Adrenal gland (tissue), 12 donors: ENCODE results near the gene APMAP. TPM values are rescaled to one million over a fixed set of nuclear protein-coding genes. Genes with fewer than 3 reads are reported as not detected.

Experiments
- polyA plus RNA-seq, 3 donors: library from polyadenylated mRNA; stranded (reverse); fragments of 200-250 nt in 2 of 3; fragments of 350-450 nt in 1 of 3; fragmentation: Illumina TruSeq in 1 of 3; extraction: RNeasy Lipid Tissue Mini Kit (QIAGEN cat#74804) in 1 of 3; gene quantifications; one replicate each; pipeline ENCODE4 v1.2.3, GENCODE V29; 2013 to 2014
- small RNA-seq, 2 donors: library from RNA; depleted of rRNA; stranded (forward); fragments of <200 nt; gene quantifications; one replicate each; pipeline ENCODE3, GENCODE V24; 2016
- total RNA-seq, 9 donors: library from RNA; depleted of rRNA in 4 of 9; stranded (reverse); fragments of >200 nt in 4 of 9; fragments of 120-200 nt in 1 of 9; fragmentation: NEBNext Ultra II Directional in 1 of 9; extraction: Animal tissue kit (Norgen Biotek cat#: 25700) in 1 of 9; gene quantifications; one replicate each; pipeline versions ENCODE4 v1.1.0 to v1.2.4, GENCODE V29; 2013 to 2023
- donor health status: healthy with polysubstance abuse.
- donor health status: Bipolar disorder and iron deficiency.
- donor health status: DM: yes; HTN: yes; CAD: no.
- donor health status: DM: no; HTN: no; CAD: no.
- donor health status: DM: no; HTN: no; CAD: no.
- donor health status: DM: yes; HTN: yes; CAD: no.

The APMAP gene
- total and polyA plus RNA-seq, 12 donors: 30.3 to 110 (median 69.7) TPM

Small RNA genes within 50 kb of the gene (small RNA-seq; reads per million reads assigned to genes)
- gene RNU6-1257P: 0 reads per million in 2 donors

Other genes with a start within 250 kb of the APMAP start
- gene CST7, start 43.5 kb downstream of the APMAP start, total RNA-seq: 1 to 10 TPM in 2 of 9 donors, under 1 TPM in 7; 0.17 to 4.1 (median 0.69) TPM
- 1 to 10 TPM; 1.1 to 2.2 (median 1.8) TPM for gene CST7, start 43.5 kb downstream of the APMAP start, polyA plus RNA-seq
- 10 to 100 TPM in 8 of 9 donors, 1 to 10 TPM in 1; 7.2 to 97.3 (median 19.3) TPM for gene ACSS1, start 65.4 kb upstream of the APMAP start, total RNA-seq
- gene ACSS1, start 65.4 kb upstream of the APMAP start, polyA plus RNA-seq: 10 to 100 TPM in 2 of 3 donors, 1 to 10 TPM in 1; 7.5 to 12.7 (median 11.6) TPM
- gene VSX1, start 89.4 kb upstream of the APMAP start, total RNA-seq: 1 to 10 TPM in 1 of 9 donors, under 1 TPM in 7, not detected in 1; 0.06 to 2.2 (median 0.52) TPM
- under 1 TPM; 0.37 to 0.73 (median 0.48) TPM for gene VSX1, start 89.4 kb upstream of the APMAP start, polyA plus RNA-seq
- gene ENTPD6, start 203.0 kb upstream of the APMAP start, total RNA-seq: 100 to 1,000 TPM in 5 of 9 donors, 10 to 100 TPM in 4; 51.0 to 120 (median 107) TPM
- gene ENTPD6, start 203.0 kb upstream of the APMAP start, polyA plus RNA-seq: 100 to 1,000 TPM in 2 of 3 donors, 10 to 100 TPM in 1; 30.9 to 260 (median 153) TPM